Cardiac muscle cell (in vitro differentiated cells and primary cell): ENCODE measurements around the gene LRIG1. TPM values are rescaled to one million over a fixed set of nuclear protein-coding genes. Genes with fewer than 3 reads are reported as not detected.

Experiments used
- DNase-seq, 2 donors: peaks; one replicate each; pipeline versions ENCODE4 v3.0.0 to v3.0.0-alpha.2; 2010 to 2017; ENCODE audit warnings: low read depth in 1 of 2, low spot score in 1 of 2
- H3K27ac ChIP-seq: fragments of 200-600 bp; sonication (generic); 2 replicates; pipeline ENCODE4 v1.5.1; 2016
- H3K27me3 ChIP-seq: fragments of 200-600 bp; sonication (generic); 2 replicates; pipeline ENCODE4 v1.6.0; 2016; ENCODE audit warnings: control low read depth
- H3K36me3 ChIP-seq: fragments of 200-600 bp; sonication (generic); 2 replicates; pipeline ENCODE4 v1.5.1; 2016; ENCODE audit warnings: control low read depth
- H3K4me1 ChIP-seq: fragments of 200-600 bp; sonication (generic); 2 replicates; pipeline ENCODE4 v1.8.1; 2017; ENCODE audit warnings: low read depth, mild to moderate bottlenecking, mixed run types
- H3K4me3 ChIP-seq: fragments of 200-600 bp; sonication (generic); 2 replicates; pipeline ENCODE4 v1.5.1; 2016; ENCODE audit warnings: mild to moderate bottlenecking
- H3K9me3 ChIP-seq: fragments of 200-600 bp; sonication (generic); 2 replicates; pipeline ENCODE4 v1.5.1; 2017; ENCODE audit warnings: low read depth, mild to moderate bottlenecking, control low read depth
- CTCF ChIP-seq: IDR thresholded peaks from 2 replicates; pipeline ENCODE4 v1.5.1; 2012; ENCODE audit warnings: low read depth, mild to moderate bottlenecking, low read length
- polyA plus RNA-seq: library from polyadenylated mRNA; unstranded; fragments of >200 nt; fragmentation: Nextera tagmentation; extraction: Ambion mirVana; gene quantifications from 2 replicates; pipeline ENCODE4 v1.2.1, GENCODE V29; 2016
- total RNA-seq: library from RNA; depleted of rRNA; stranded (reverse); fragments of >200 nt; gene quantifications from 2 replicates; pipeline ENCODE4 v1.2.3, GENCODE V29; 2016

Gene LRIG1
- total and polyA plus RNA-seq, 2 experiments from 2014 or later = 27.8 to 51.1 TPM

GRCh38 chr3:66336333-66336766 lies 164.5 kb downstream of the LRIG1 start:
- TF ChIP-seq CTCF = no peak
- H3K36me3 ChIP-seq = no peaks in the 10 kb centered on the region
- H3K9me3 ChIP-seq = peaks cover 2% of the 10 kb centered on the region
- peak in 1 of 2 donors; percentile 57 for DNase-seq
- H3K27me3 ChIP-seq = no peaks in the 10 kb centered on the region
- H3K4me1 ChIP-seq = no peaks in the 10 kb centered on the region
- no peak overlapping the region for H3K4me3 ChIP-seq
- H3K27ac ChIP-seq = no peak overlapping the region

GRCh38 chr3:66335671-66336070 lies 165.2 kb downstream of the LRIG1 start:
- TF ChIP-seq CTCF = no peak
- Histone ChIP-seq H3K36me3 (no peaks in the 10 kb centered on the region), H3K27ac (no peak overlapping the region), H3K9me3 (no peaks in the 10 kb centered on the region), H3K4me3 (no peak overlapping the region), H3K4me1 (no peaks in the 10 kb centered on the region), H3K27me3 (no peaks in the 10 kb centered on the region)
- no peak for DNase-seq
